ENCODE data around the gene PCDH9.

DNA sequence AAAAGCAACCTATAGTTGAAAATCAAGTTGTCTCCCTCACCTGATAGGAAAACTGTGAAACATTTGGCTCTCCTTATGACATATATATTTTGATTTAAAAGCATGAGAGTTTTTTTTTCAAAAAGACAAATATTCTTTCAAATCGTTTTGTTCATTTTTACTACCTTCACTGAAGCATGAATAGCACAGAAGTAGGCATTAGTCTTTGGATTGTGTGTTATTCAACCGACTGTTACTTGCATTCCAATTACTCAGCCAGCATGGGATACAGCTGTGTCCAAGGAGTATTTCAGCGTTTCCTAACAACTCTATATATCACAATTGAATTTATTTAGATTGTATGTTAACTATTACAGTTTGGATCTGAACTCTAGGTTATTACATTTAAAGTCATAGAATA lies 135.2 kb downstream of the PCDH9 start:
- TF ChIP-seq, protein P1, sequence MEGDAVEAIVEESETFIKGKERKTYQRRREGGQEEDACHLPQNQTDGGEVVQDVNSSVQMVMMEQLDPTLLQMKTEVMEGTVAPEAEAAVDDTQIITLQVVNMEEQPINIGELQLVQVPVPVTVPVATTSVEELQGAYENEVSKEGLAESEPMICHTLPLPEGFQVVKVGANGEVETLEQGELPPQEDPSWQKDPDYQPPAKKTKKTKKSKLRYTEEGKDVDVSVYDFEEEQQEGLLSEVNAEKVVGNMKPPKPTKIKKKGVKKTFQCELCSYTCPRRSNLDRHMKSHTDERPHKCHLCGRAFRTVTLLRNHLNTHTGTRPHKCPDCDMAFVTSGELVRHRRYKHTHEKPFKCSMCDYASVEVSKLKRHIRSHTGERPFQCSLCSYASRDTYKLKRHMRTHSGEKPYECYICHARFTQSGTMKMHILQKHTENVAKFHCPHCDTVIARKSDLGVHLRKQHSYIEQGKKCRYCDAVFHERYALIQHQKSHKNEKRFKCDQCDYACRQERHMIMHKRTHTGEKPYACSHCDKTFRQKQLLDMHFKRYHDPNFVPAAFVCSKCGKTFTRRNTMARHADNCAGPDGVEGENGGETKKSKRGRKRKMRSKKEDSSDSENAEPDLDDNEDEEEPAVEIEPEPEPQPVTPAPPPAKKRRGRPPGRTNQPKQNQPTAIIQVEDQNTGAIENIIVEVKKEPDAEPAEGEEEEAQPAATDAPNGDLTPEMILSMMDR (IDR thresholded peaks at IDR 0.05; ENCODE audit: insufficient read depth, low read length, poor library complexity, severe bottlenecking), result no peak
- TF ChIP-seq EZH2phosphoT487 (conservative IDR thresholded peaks at IDR 0.05; ENCODE audit: low read length), result no peak

All from SU-DHL-6 (cell line).